Neuronal stem cell (in vitro differentiated cells): ENCODE measurements around the gene NUP62. TPM values are rescaled to one million over a fixed set of nuclear protein-coding genes. Genes with fewer than 3 reads are reported as not detected.

Experiments used
- DNase-seq: peaks from one replicate; pipeline ENCODE4 v3.0.0-alpha.2; 2013; ENCODE audit warnings: low spot score
- H2AFZ ChIP-seq: one replicate; pipeline ENCODE4 v1.6.1; 2013; ENCODE audit warnings: mild to moderate bottlenecking, low read length, inconsistent platforms
- H2AK5ac ChIP-seq: 2 replicates; pipeline ENCODE4 v1.6.1; 2013; ENCODE audit warnings: low read depth, mild to moderate bottlenecking, inconsistent platforms, low read length, moderate library complexity, mixed read lengths
- H2BK120ac ChIP-seq: 2 replicates; pipeline ENCODE4 v1.6.1; 2013; ENCODE audit warnings: low read depth, mild to moderate bottlenecking, inconsistent platforms, low read length, moderate library complexity, mixed read lengths
- H2BK12ac ChIP-seq: one replicate; pipeline ENCODE4 v1.6.1; 2013; ENCODE audit warnings: low read length, inconsistent platforms
- H2BK15ac ChIP-seq: 2 replicates; pipeline ENCODE4 v1.6.1; 2013; ENCODE audit warnings: mild to moderate bottlenecking, low read length, inconsistent platforms, mixed read lengths
- H2BK5ac ChIP-seq: one replicate; pipeline ENCODE4 v1.6.1; 2013; ENCODE audit warnings: inconsistent platforms, mild to moderate bottlenecking, low read length, moderate library complexity
- H3K14ac ChIP-seq: one replicate; pipeline ENCODE4 v1.6.1; 2013; ENCODE audit warnings: low read length, inconsistent platforms
- H3K18ac ChIP-seq: 2 replicates; pipeline ENCODE4 v1.6.1; 2013; ENCODE audit warnings: low read length, inconsistent platforms
- H3K23ac ChIP-seq: 2 replicates; pipeline ENCODE4 v1.6.1; 2013; ENCODE audit warnings: low read depth, mild to moderate bottlenecking, mixed read lengths, low read length, inconsistent platforms; ENCODE audit not compliant: poor library complexity
- H3K27ac ChIP-seq: replicated peaks from 3 replicates; pipeline ENCODE4 v1.5.1; 2013; ENCODE audit warnings: low read length, inconsistent platforms
- H3K27me3 ChIP-seq, 3 experiments: 2 replicates each; pipeline ENCODE4 v1.6.1; 2013; ENCODE audit warnings: low read length in 3 of 3, mild to moderate bottlenecking in 2 of 3, inconsistent platforms in 1 of 3, low read depth in 1 of 3, mixed read lengths in 1 of 3, moderate library complexity in 1 of 3; ENCODE audit not compliant: control insufficient read depth in 3 of 3, insufficient read depth in 3 of 3
- H3K36me3 ChIP-seq, 2 donors: replicated peaks in 1 of 2; 2 replicates each; pipeline ENCODE4 v1.6.1; 2013; ENCODE audit warnings: low read length in 2 of 2; ENCODE audit not compliant: control insufficient read depth in 2 of 2, insufficient read depth in 2 of 2
- H3K4ac ChIP-seq: 2 replicates; pipeline ENCODE4 v1.6.1; 2013; ENCODE audit warnings: inconsistent platforms, mild to moderate bottlenecking, low read length, moderate library complexity
- H3K4me1 ChIP-seq, 2 donors: 1 replicate in 1 of 2; 2 replicates in 1 of 2; pipeline ENCODE4 v1.6.1; 2013; ENCODE audit warnings: low read length in 2 of 2, low read depth in 1 of 2; ENCODE audit not compliant: control insufficient read depth in 2 of 2, insufficient read depth in 1 of 2
- H3K4me2 ChIP-seq: one replicate; pipeline ENCODE4 v1.6.1; 2013; ENCODE audit warnings: mild to moderate bottlenecking, low read length, inconsistent platforms; ENCODE audit not compliant: insufficient read depth, poor library complexity, severe bottlenecking
- H3K4me3 ChIP-seq, 2 donors: 2 replicates each; pipeline ENCODE4 v1.5.1; 2013; ENCODE audit warnings: low read length in 2 of 2, mild to moderate bottlenecking in 2 of 2, inconsistent platforms in 1 of 2, moderate library complexity in 1 of 2
- H3K79me1 ChIP-seq: one replicate; pipeline ENCODE4 v1.6.1; 2013; ENCODE audit warnings: low read depth, mild to moderate bottlenecking, inconsistent platforms, low read length, moderate library complexity
- H3K9ac ChIP-seq: one replicate; pipeline ENCODE4 v1.6.1; 2013; ENCODE audit warnings: mild to moderate bottlenecking, low read depth, low read length, inconsistent platforms; ENCODE audit not compliant: poor library complexity
- H3K9me3 ChIP-seq, 2 donors: replicated peaks in 1 of 2; 2 replicates each; pipeline versions ENCODE3 to v1.6.1; 2013; ENCODE audit warnings: low read length in 2 of 2, mild to moderate bottlenecking in 2 of 2, inconsistent platforms in 1 of 2, low read depth in 1 of 2, mixed read lengths in 1 of 2, moderate library complexity in 1 of 2; ENCODE audit not compliant: control insufficient read depth in 2 of 2, insufficient read depth in 1 of 2
- H4K8ac ChIP-seq: one replicate; pipeline ENCODE4 v1.6.1; 2013; ENCODE audit warnings: low read depth, mild to moderate bottlenecking, inconsistent platforms, low read length, moderate library complexity
- H4K91ac ChIP-seq: one replicate; pipeline ENCODE4 v1.6.1; 2013; ENCODE audit warnings: low read length, low read depth, mild to moderate bottlenecking, inconsistent platforms; ENCODE audit not compliant: poor library complexity
- WGBS, 2 donors: extraction: QIAGEN DNeasy Blood & Tissue Kit; methylation state at CpG; one replicate each; pipeline ENCODE4 v1.1.7; 2013; ENCODE audit warnings: missing lambda C conversion rate in 2 of 2, mixed read lengths in 1 of 2; ENCODE audit not compliant: insufficient read length in 2 of 2, insufficient replicate concordance in 1 of 2; ENCODE audit errors: extremely low coverage in 2 of 2; 5-methylcytosine and 5-hydroxymethylcytosine counted together
- polyA plus RNA-seq, 2 experiments: library from polyadenylated mRNA; stranded (reverse); fragments of 200-250 nt; gene quantifications; one replicate each; pipeline ENCODE4 v1.2.3, GENCODE V29; 2013

NUP62 gene, protein sequence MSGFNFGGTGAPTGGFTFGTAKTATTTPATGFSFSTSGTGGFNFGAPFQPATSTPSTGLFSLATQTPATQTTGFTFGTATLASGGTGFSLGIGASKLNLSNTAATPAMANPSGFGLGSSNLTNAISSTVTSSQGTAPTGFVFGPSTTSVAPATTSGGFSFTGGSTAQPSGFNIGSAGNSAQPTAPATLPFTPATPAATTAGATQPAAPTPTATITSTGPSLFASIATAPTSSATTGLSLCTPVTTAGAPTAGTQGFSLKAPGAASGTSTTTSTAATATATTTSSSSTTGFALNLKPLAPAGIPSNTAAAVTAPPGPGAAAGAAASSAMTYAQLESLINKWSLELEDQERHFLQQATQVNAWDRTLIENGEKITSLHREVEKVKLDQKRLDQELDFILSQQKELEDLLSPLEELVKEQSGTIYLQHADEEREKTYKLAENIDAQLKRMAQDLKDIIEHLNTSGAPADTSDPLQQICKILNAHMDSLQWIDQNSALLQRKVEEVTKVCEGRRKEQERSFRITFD
- polyA plus RNA-seq (2013, experiment 1 of 2), result 69.0 TPM
- 72.2 TPM for polyA plus RNA-seq (2013, experiment 2 of 2)

- no CpG with 5 or more reads among the region's 48 CpGs for WGBS, 2 donors
- H3K14ac ChIP-seq, result peak within 1 kb of the TSS; percentile 91
- peak within 1 kb of the TSS; percentile 80 for H3K4me2 ChIP-seq
- H3K79me1 ChIP-seq, result peaks cover 11% of the 10 kb centered on the region
- no peak within 1 kb of the TSS for H2BK12ac ChIP-seq
- peak within 1 kb of the TSS; percentile 98 for H2BK5ac ChIP-seq
- peaks cover 7 to 11% of the 10 kb centered on the region in 2 donors for H3K4me1 ChIP-seq
- peak within 1 kb of the TSS; percentile 100 for H3K9ac ChIP-seq
- peak within 1 kb of the TSS; percentile 21 for H2BK120ac ChIP-seq
- H3K4me3 ChIP-seq, result peak within 1 kb of the TSS; percentile 94 to 97
- H3K36me3 ChIP-seq, result peaks cover 23 to 56% of the 10 kb centered on the region in 2 donors
- peak within 1 kb of the TSS; percentile 95 for H3K27ac ChIP-seq
- H2AK5ac ChIP-seq, result peak within 1 kb of the TSS; percentile 97
- H2AFZ ChIP-seq, result peak within 1 kb of the TSS; percentile 97
- no peak within 1 kb of the TSS for H4K8ac ChIP-seq
- peak within 1 kb of the TSS; percentile 60 for H4K91ac ChIP-seq
- H3K27me3 ChIP-seq, result no peaks in the 10 kb centered on the region
- peak within 1 kb of the TSS; percentile 50 for H2BK15ac ChIP-seq
- peak; percentile 92 for DNase-seq
- peak within 1 kb of the TSS; percentile 97 for H3K23ac ChIP-seq
- peak within 1 kb of the TSS; percentile 98 for H3K18ac ChIP-seq
- H3K4ac ChIP-seq, result peak within 1 kb of the TSS; percentile 30
- H3K9me3 ChIP-seq, result no peaks in the 10 kb centered on the region
Observed at GRCh38 chr19:49929121-49929610, at the start of gene NUP62, which contains the start of gene ATF5. Gene NUP62 (minus strand): TSS chr19:49929504. CDS start chr19:49909807, 19,697 bp downstream. Gene ATF5 (plus strand): TSS chr19:49929205. CDS start chr19:49930851, 1,646 bp downstream.

DNA sequence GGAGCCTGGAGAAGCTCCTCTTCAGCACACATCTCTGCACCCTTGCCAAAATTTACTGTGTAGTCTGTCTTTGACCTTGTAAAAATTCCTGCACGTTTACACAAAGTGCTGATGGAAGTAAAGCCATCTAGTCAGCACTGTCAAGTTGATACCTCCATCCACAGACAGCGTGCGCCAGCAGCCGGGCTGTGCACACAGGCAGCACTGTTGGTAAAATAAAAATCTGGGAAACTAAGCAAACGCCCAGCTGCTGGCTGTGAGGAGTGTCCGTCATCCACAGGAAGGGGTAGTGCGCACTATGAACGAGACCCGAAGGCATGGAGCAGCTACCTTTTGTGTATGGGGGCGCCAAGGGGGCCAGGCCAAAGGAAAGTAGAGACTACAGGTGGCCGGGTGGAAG is 49.0 kb upstream of the NUP62 start:
- no peak overlapping the region for H4K91ac ChIP-seq
- H3K27ac ChIP-seq, result no peak overlapping the region
- H2BK5ac ChIP-seq, result no peak overlapping the region
- no peak overlapping the region for H2AFZ ChIP-seq
- no peak overlapping the region for H3K14ac ChIP-seq
- no peak overlapping the region for H2BK15ac ChIP-seq
- peaks cover 0 to 2% of the 10 kb centered on the region in 2 donors for H3K36me3 ChIP-seq
- H3K9ac ChIP-seq, result no peak overlapping the region
- WGBS, 2 donors, result no CpG with 5 or more reads among the region's 11 CpGs
- H2AK5ac ChIP-seq, result no peak overlapping the region
- H3K4ac ChIP-seq, result no peak overlapping the region
- H3K4me3 ChIP-seq, result no peak overlapping the region
- H2BK12ac ChIP-seq, result no peak overlapping the region
- H3K27me3 ChIP-seq, result no peaks in the 10 kb centered on the region
- no peak overlapping the region for H3K18ac ChIP-seq
- H3K9me3 ChIP-seq, result no peaks in the 10 kb centered on the region
- H2BK120ac ChIP-seq, result no peak overlapping the region
- H4K8ac ChIP-seq, result no peak overlapping the region
- H3K79me1 ChIP-seq, result peaks cover 3% of the 10 kb centered on the region
- no peaks in the 10 kb centered on the region for H3K4me1 ChIP-seq
- H3K4me2 ChIP-seq, result no peak overlapping the region
- DNase-seq, result no peak
- H3K23ac ChIP-seq, result no peak overlapping the region

DNA sequence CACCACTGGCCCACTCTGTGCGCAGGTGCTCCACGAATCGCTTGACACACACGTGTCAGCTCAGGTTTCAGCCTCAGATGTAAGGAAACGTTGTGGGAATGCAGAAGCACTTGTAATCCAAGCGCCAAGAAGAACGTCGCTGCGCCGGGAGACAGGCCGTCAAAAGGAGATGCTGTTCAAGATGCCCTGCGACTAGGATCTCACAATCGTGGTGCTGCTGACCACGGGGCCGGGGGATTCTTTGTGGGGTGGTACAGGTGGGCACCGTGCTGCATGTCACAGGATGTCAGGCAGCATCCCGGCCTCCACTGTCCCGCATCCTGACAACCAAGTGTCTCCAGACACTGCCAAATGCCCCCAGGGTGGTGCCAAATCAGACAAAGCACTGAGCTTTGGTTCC is 48.6 kb upstream of the NUP62 start:
- Histone ChIP-seq H3K36me3 (peaks cover 0 to 2% of the 10 kb centered on the region in 2 donors), H2BK5ac (no peak overlapping the region), H4K91ac (no peak overlapping the region), H3K4me2 (no peak overlapping the region), H3K9me3 (no peaks in the 10 kb centered on the region), H2AK5ac (no peak overlapping the region), H3K27me3 (no peaks in the 10 kb centered on the region), H3K79me1 (peaks cover 3% of the 10 kb centered on the region), H3K4ac (no peak overlapping the region), H2BK15ac (no peak overlapping the region), H3K9ac (no peak overlapping the region), H3K18ac (no peak overlapping the region), H3K23ac (no peak overlapping the region), H2BK120ac (no peak overlapping the region), H3K27ac (no peak overlapping the region), H3K4me3 (no peak overlapping the region), H3K14ac (no peak overlapping the region), H3K4me1 (no peaks in the 10 kb centered on the region), H2BK12ac (no peak overlapping the region), H2AFZ (no peak overlapping the region), H4K8ac (no peak overlapping the region)
- DNase-seq, result no peak
- WGBS, 2 donors, result no CpG with 5 or more reads among the region's 18 CpGs

- H3K27ac ChIP-seq, result no peak overlapping the region
- H3K9me3 ChIP-seq, result no peaks in the 10 kb centered on the region
- no peak overlapping the region for H2BK12ac ChIP-seq
- no peak overlapping the region for H3K18ac ChIP-seq
- no peaks in the 10 kb centered on the region for H3K4me1 ChIP-seq
- DNase-seq, result no peak
- H2AK5ac ChIP-seq, result no peak overlapping the region
- H3K4me2 ChIP-seq, result no peak overlapping the region
- no peak overlapping the region for H2BK15ac ChIP-seq
- no CpG with 5 or more reads among the region's 13 CpGs for WGBS, 2 donors
- H3K27me3 ChIP-seq, result no peaks in the 10 kb centered on the region
- H3K4ac ChIP-seq, result no peak overlapping the region
- H3K23ac ChIP-seq, result no peak overlapping the region
- no peak overlapping the region for H2AFZ ChIP-seq
- no peak overlapping the region for H3K4me3 ChIP-seq
- H2BK120ac ChIP-seq, result no peak overlapping the region
- peaks cover 3% of the 10 kb centered on the region for H3K79me1 ChIP-seq
- no peak overlapping the region for H3K14ac ChIP-seq
- no peak overlapping the region for H4K91ac ChIP-seq
- peaks cover 0 to 2% of the 10 kb centered on the region in 2 donors for H3K36me3 ChIP-seq
- H3K9ac ChIP-seq, result no peak overlapping the region
- no peak overlapping the region for H4K8ac ChIP-seq
- H2BK5ac ChIP-seq, result no peak overlapping the region
Observed at GRCh38 chr19:49977076-49977475, 47.8 kb upstream of the NUP62 start.
